WTC11 (cell line): Measurements from ENCODE around the gene VEPH1. TPM values are rescaled to one million over a fixed set of nuclear protein-coding genes. Genes with fewer than 3 reads are reported as not detected.

Experiments used
- AFF4 ChIP-seq: sonication (generic); formaldehyde crosslinking; IDR thresholded peaks from 2 replicates; pipeline ENCODE4 v1.8.1; 2023; ENCODE audit warnings: mild to moderate bottlenecking, missing genetic modification reagents, borderline replicate concordance
- ATF6 ChIP-seq: sonication (generic); formaldehyde crosslinking; IDR thresholded peaks from 2 replicates; pipeline ENCODE4 v1.8.1; 2023; ENCODE audit warnings: mild to moderate bottlenecking, missing genetic modification reagents
- CDX4 ChIP-seq: fragments of 250-450 bp; sonication (Bioruptor Pico); IDR thresholded peaks from 2 replicates; pipeline ENCODE4 v1.9.0; 2021; ENCODE audit warnings: moderate library complexity, mild to moderate bottlenecking, inconsistent platforms, borderline replicate concordance
- CREM ChIP-seq: sonication (generic); formaldehyde crosslinking; IDR thresholded peaks from 2 replicates; pipeline ENCODE4 v1.8.1; 2022; ENCODE audit warnings: mild to moderate bottlenecking, missing genetic modification reagents, moderate library complexity
- ESRRA ChIP-seq: sonication (generic); formaldehyde crosslinking; IDR thresholded peaks from 2 replicates; pipeline ENCODE4 v1.8.1; 2022; ENCODE audit warnings: mild to moderate bottlenecking, missing genetic modification reagents, borderline replicate concordance
- ETV6 ChIP-seq: sonication (generic); formaldehyde crosslinking; IDR thresholded peaks from 2 replicates; pipeline ENCODE4 v1.8.1; 2022; ENCODE audit warnings: mild to moderate bottlenecking, missing genetic modification reagents
- FOXK1 ChIP-seq: sonication (generic); formaldehyde crosslinking; IDR thresholded peaks from 2 replicates; pipeline ENCODE4 v1.8.0; 2022; ENCODE audit warnings: mild to moderate bottlenecking, moderate library complexity, missing genetic modification reagents
- FOXP1 ChIP-seq: sonication (generic); formaldehyde crosslinking; IDR thresholded peaks from 2 replicates; pipeline ENCODE4 v1.8.0; 2022; ENCODE audit warnings: missing genetic modification reagents, mild to moderate bottlenecking, moderate library complexity, borderline replicate concordance
- HMGA2 ChIP-seq: fragments of 250-450 bp; sonication (Bioruptor Pico); IDR thresholded peaks from 2 replicates; pipeline ENCODE4 v1.4.0; 2021; ENCODE audit warnings: mild to moderate bottlenecking, moderate library complexity
- JAZF1 ChIP-seq: fragments of 250-450 bp; sonication (Bioruptor Pico); IDR thresholded peaks from 2 replicates; pipeline ENCODE4 v1.9.0; 2021; ENCODE audit warnings: moderate library complexity, mild to moderate bottlenecking, inconsistent platforms
- JUN ChIP-seq: sonication (generic); formaldehyde crosslinking; IDR thresholded peaks from 2 replicates; pipeline ENCODE4 v1.8.0; 2023; ENCODE audit warnings: mild to moderate bottlenecking, missing genetic modification reagents
- KAT7 ChIP-seq: sonication (generic); formaldehyde crosslinking; IDR thresholded peaks from 2 replicates; pipeline ENCODE4 v1.8.1; 2023; ENCODE audit warnings: missing genetic modification reagents, mild to moderate bottlenecking, borderline replicate concordance
- MAX ChIP-seq: sonication (generic); formaldehyde crosslinking; IDR thresholded peaks from 2 replicates; pipeline ENCODE4 v1.8.0; 2022; ENCODE audit warnings: mild to moderate bottlenecking, missing genetic modification reagents
- MLX ChIP-seq: sonication (generic); formaldehyde crosslinking; IDR thresholded peaks from 2 replicates; pipeline ENCODE4 v1.8.1; 2023; ENCODE audit warnings: mild to moderate bottlenecking, missing genetic modification reagents, moderate library complexity
- NFATC4 ChIP-seq: fragments of 250-450 bp; sonication (Bioruptor Pico); IDR thresholded peaks from 2 replicates; pipeline ENCODE4 v1.9.0; 2021; ENCODE audit warnings: mild to moderate bottlenecking
- OVOL2 ChIP-seq: fragments of 250-450 bp; sonication (Bioruptor Pico); IDR thresholded peaks from 2 replicates; pipeline ENCODE4 v1.9.0; 2021; ENCODE audit warnings: mild to moderate bottlenecking, borderline replicate concordance
- PREB ChIP-seq: sonication (generic); formaldehyde crosslinking; IDR thresholded peaks from 2 replicates; pipeline ENCODE4 v1.8.1; 2022; ENCODE audit warnings: mild to moderate bottlenecking, missing genetic modification reagents, moderate library complexity, borderline replicate concordance
- SOX15 ChIP-seq: fragments of 250-450 bp; sonication (Bioruptor Pico); IDR thresholded peaks from 2 replicates; pipeline ENCODE4 v1.9.0; 2021; ENCODE audit warnings: mild to moderate bottlenecking
- USF1 ChIP-seq: sonication (generic); formaldehyde crosslinking; IDR thresholded peaks from 2 replicates; pipeline ENCODE4 v1.8.0; 2022; ENCODE audit warnings: mild to moderate bottlenecking, missing genetic modification reagents
- ZBTB21 ChIP-seq: sonication (generic); formaldehyde crosslinking; IDR thresholded peaks from 2 replicates; pipeline ENCODE4 v1.8.1; 2023; ENCODE audit warnings: mild to moderate bottlenecking, missing genetic modification reagents, borderline replicate concordance
- ZNF281 ChIP-seq: sonication (generic); formaldehyde crosslinking; IDR thresholded peaks from 2 replicates; pipeline ENCODE4 v1.8.0; 2023; ENCODE audit warnings: mild to moderate bottlenecking, missing genetic modification reagents
- ZNF317 ChIP-seq: sonication (generic); formaldehyde crosslinking; IDR thresholded peaks from 2 replicates; pipeline ENCODE4 v1.8.1; 2023; ENCODE audit warnings: low read depth, mild to moderate bottlenecking, moderate library complexity, missing genetic modification reagents, borderline replicate concordance
- ZNF423 ChIP-seq: fragments of 250-450 bp; sonication (Bioruptor Pico); IDR thresholded peaks from 2 replicates; pipeline ENCODE4 v2.1.2; 2022; ENCODE audit warnings: mild to moderate bottlenecking, moderate library complexity
- ZNF425 ChIP-seq: fragments of 250-450 bp; sonication (Bioruptor Pico); conservative IDR thresholded peaks from 2 replicates; pipeline ENCODE4 v1.9.0; 2021; ENCODE audit warnings: mild to moderate bottlenecking
- total RNA-seq: library from RNA; stranded (reverse); gene quantifications from 3 replicates; pipeline ENCODE4 v1.2.3, GENCODE V29; 2021

VEPH1 gene
- total RNA-seq, 1 experiment from 2014 or later: 10.8 TPM

GRCh38 chr3:157542711-157543500 is 39.7 kb upstream of the VEPH1 start (continued):
- no peak for TF ChIP-seq AFF4 (CRISPR knock-in tag)
- TF ChIP-seq CDX4 (CRISPR knock-in tag): no peak
- TF ChIP-seq ESRRA (CRISPR knock-in tag): no peak
- no peak for TF ChIP-seq HMGA2 (CRISPR knock-in tag)
- TF ChIP-seq JUN (CRISPR knock-in tag): no peak
- TF ChIP-seq USF1: peak; percentile 39; the same call in 1 of the 2 replicates
- TF ChIP-seq ZNF317 (CRISPR knock-in tag): no peak
- no peak for TF ChIP-seq PREB (CRISPR knock-in tag)
- no peak for TF ChIP-seq ZNF423 (CRISPR knock-in tag)
- no peak for TF ChIP-seq SOX15 (CRISPR knock-in tag)
- no peak for TF ChIP-seq OVOL2 (CRISPR knock-in tag)
- peak; percentile 92 for TF ChIP-seq MAX (CRISPR knock-in tag)
- no peak for TF ChIP-seq ETV6
- TF ChIP-seq ATF6 (CRISPR knock-in tag): no peak
- no peak for TF ChIP-seq JAZF1
- TF ChIP-seq FOXP1 (CRISPR knock-in tag): peak; percentile 55; the same call in 1 of the 2 replicates
- no peak for TF ChIP-seq ZNF425 (CRISPR knock-in tag)
- TF ChIP-seq FOXK1 (CRISPR knock-in tag): no peak
- no peak for TF ChIP-seq NFATC4 (CRISPR knock-in tag)
- no peak for TF ChIP-seq ZNF281 (CRISPR knock-in tag)
- no peak for TF ChIP-seq ZBTB21 (CRISPR knock-in tag)
- no peak for TF ChIP-seq CREM (CRISPR knock-in tag)
- no peak for TF ChIP-seq KAT7 (CRISPR knock-in tag)
- TF ChIP-seq MLX (CRISPR knock-in tag): no peak
